RWPE2 (cell line): Measurements from ENCODE around the gene DACH1.

Source experiments
- ATAC-seq: fragments of 200-7000 bp; cut with Tn5 transposase; 3 replicates; pipeline ENCODE4 v1.9.1; 2021; ENCODE audit warnings: low read depth
- DNase-seq: peaks from one replicate; pipeline ENCODE4 v3.0.0-alpha.2; 2020; ENCODE audit warnings: low spot score
- H3K27ac ChIP-seq: fragments of 450-650 bp; 2 replicates; pipeline ENCODE4 v1.5.1; 2017; ENCODE audit warnings: mild to moderate bottlenecking; ENCODE audit not compliant: poor library complexity, severe bottlenecking
- H3K27me3 ChIP-seq: fragments of 250-450 bp; sonication (Bioruptor Pico); 2 replicates; pipeline ENCODE4 v1.5.1; 2021; ENCODE audit warnings: mild to moderate bottlenecking, moderate library complexity; ENCODE audit not compliant: insufficient read depth, poor library complexity, severe bottlenecking
- H3K36me3 ChIP-seq: fragments of 250-450 bp; sonication (Bioruptor Pico); 2 replicates; pipeline ENCODE4 v1.5.1; 2020; ENCODE audit warnings: low read depth, mild to moderate bottlenecking, moderate library complexity
- H3K4me1 ChIP-seq: fragments of 250-450 bp; sonication (Bioruptor Pico); 2 replicates; pipeline ENCODE4 v1.5.1; 2021; ENCODE audit warnings: mild to moderate bottlenecking, moderate library complexity; ENCODE audit not compliant: insufficient read depth, poor library complexity, severe bottlenecking
- H3K4me3 ChIP-seq: fragments of 250-450 bp; sonication (Bioruptor Pico); 2 replicates; pipeline ENCODE4 v1.5.1; 2021; ENCODE audit warnings: mild to moderate bottlenecking, moderate library complexity; ENCODE audit not compliant: severe bottlenecking
- H3K9me3 ChIP-seq: fragments of 250-450 bp; sonication (Bioruptor Pico); 2 replicates; pipeline ENCODE4 v1.5.1; 2021; ENCODE audit warnings: mild to moderate bottlenecking, moderate library complexity; ENCODE audit not compliant: severe bottlenecking
- TF ChIP-seq, protein P1 (sequence below): fragments of 450-650 bp; IDR thresholded peaks from one replicate; pipeline ENCODE4 v1.5.1; 2017; ENCODE audit warnings: mild to moderate bottlenecking, moderate library complexity; ENCODE audit not compliant: poor library complexity, severe bottlenecking

DACH1 gene

DNA sequence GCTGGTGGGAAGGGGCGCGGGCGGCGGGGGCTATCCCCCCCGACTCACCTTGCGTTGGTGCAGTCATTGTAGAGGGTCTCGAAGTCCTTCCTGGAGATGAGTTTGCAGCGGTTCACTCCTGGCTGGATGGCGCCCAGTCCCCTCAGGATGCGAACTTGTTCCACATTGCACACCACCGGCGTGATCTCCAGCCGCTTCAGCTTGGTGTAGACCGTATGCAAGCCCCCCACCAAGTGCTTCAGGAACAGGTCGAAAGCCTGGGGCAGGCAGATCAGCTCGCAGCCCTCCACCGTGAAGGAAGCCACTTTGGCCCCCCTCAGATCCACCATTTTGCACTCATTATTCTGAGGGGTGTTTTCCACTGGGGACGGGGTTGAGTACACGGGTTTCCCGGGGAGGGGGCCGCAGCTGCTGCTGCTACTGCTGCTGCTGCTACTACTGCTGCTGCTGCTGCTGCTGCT is 1.1 kb downstream of the DACH1 start:
- Histone ChIP-seq H3K27me3 (peaks cover 94% of the 10 kb centered on the region), H3K4me1 (no peaks in the 10 kb centered on the region), H3K27ac (no peak overlapping the region), H3K4me3 (peak overlapping the region; percentile 8), H3K36me3 (no peaks in the 10 kb centered on the region), H3K9me3 (no peaks in the 10 kb centered on the region)
- ATAC-seq (peak; percentile 11; the same call in 1 of the 3 replicates), DNase-seq (peak; percentile 31)
- TF ChIP-seq, protein P1, sequence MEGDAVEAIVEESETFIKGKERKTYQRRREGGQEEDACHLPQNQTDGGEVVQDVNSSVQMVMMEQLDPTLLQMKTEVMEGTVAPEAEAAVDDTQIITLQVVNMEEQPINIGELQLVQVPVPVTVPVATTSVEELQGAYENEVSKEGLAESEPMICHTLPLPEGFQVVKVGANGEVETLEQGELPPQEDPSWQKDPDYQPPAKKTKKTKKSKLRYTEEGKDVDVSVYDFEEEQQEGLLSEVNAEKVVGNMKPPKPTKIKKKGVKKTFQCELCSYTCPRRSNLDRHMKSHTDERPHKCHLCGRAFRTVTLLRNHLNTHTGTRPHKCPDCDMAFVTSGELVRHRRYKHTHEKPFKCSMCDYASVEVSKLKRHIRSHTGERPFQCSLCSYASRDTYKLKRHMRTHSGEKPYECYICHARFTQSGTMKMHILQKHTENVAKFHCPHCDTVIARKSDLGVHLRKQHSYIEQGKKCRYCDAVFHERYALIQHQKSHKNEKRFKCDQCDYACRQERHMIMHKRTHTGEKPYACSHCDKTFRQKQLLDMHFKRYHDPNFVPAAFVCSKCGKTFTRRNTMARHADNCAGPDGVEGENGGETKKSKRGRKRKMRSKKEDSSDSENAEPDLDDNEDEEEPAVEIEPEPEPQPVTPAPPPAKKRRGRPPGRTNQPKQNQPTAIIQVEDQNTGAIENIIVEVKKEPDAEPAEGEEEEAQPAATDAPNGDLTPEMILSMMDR, result no peak

DNA sequence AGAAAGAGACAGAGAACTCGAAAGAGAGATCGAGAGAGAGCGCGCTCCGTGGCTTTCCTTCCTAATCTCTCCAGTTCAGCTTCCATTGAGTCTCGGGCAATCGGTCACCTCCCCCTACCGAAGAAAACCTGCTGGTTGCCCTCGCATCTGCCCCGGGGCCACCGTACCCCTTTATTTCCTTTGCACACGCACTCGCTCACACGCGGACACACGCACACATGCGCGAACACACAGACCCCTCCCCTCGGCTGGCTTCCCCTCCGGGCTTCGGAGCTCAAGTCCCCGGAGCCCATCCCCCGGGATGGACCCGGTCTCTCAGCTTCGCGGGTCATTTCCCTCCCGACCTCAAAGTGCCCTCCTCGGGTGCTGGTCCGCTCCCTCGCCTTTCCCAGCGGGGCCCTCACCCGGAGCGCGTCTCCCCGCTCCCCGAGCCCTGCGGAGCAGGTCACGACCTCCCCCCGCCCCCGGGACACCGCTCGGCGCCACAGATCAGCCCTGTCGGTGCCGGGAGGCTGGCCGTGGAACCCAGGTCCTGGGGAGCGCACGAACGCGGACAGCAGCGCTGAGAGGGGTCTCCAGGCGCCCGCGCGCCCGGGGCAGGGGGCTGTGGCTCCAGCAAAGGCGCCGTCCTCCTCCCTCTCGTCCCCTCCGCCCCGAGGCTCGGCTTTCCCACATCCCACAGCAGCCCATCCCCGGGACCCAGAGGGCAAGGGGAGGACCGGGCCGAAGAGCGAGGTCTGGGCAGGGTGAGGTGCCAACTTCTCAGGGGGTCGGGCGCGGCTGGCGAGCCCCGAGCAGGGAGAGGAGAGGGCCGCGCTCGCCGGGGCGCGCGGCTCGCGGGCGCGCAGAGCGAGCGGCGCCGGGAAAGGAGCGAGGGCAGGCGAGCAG is 1.8 kb downstream of the DACH1 start:
- ATAC-seq, result no peak
- H3K27me3 ChIP-seq, result peaks cover 94% of the 10 kb centered on the region

DNA sequence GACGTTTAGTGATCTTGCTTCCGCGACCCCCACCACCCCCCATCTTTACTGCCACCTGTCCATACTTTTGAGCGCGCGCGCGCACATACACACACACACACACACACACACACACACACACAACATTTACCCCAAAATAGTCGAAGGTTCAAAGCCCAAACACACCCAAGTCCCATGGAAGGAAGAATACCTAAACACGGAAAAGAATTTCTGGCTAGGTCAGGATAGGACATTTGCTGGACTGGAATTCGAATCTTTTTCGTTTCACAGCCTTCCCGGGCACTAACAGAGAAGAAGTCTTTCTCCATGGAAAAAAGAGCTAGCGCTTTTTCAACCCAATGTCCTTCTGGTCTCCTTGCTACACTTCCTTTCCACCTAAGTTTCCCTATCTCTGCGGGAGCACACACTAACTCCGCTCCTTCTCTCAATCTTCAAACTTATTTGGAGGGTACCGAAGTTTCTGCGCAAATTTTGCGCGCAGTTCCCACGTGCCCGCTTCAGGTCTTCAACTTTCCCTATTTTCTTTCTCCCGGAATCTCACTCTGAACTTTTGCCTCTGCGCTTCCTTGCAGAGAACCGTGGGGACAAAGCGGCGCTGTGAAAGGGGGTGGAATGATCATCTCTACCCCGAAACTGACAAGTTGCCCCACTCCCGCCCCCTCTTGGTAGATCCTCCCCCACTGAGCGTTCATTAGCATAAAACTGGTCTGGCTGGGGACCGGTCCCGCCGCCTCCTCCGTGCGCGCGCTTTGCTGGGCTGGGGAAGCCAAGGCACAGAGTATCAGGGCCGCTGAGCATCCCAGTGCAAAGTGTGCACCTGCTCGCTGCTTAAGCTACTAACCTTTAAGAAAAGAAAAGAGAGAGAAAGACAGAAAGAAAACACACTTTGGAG is 2.7 kb downstream of the DACH1 start:
- Histone ChIP-seq H3K4me1 (no peaks in the 10 kb centered on the region), H3K27ac (no peak overlapping the region), H3K27me3 (peaks cover 97% of the 10 kb centered on the region), H3K9me3 (no peaks in the 10 kb centered on the region), H3K36me3 (no peaks in the 10 kb centered on the region), H3K4me3 (no peak overlapping the region)
- TF ChIP-seq, protein P1, result no peak
- peak; percentile 33 for DNase-seq
- no peak for ATAC-seq

More for the DNA sequence above, 1.8 kb downstream of the DACH1 start:
- DNase-seq, result peak; percentile 40
- Histone ChIP-seq H3K4me3 (no peak overlapping the region), H3K4me1 (no peaks in the 10 kb centered on the region), H3K9me3 (no peaks in the 10 kb centered on the region), H3K27ac (no peak overlapping the region), H3K36me3 (no peaks in the 10 kb centered on the region)
- TF ChIP-seq, protein P1, result no peak

DNA sequence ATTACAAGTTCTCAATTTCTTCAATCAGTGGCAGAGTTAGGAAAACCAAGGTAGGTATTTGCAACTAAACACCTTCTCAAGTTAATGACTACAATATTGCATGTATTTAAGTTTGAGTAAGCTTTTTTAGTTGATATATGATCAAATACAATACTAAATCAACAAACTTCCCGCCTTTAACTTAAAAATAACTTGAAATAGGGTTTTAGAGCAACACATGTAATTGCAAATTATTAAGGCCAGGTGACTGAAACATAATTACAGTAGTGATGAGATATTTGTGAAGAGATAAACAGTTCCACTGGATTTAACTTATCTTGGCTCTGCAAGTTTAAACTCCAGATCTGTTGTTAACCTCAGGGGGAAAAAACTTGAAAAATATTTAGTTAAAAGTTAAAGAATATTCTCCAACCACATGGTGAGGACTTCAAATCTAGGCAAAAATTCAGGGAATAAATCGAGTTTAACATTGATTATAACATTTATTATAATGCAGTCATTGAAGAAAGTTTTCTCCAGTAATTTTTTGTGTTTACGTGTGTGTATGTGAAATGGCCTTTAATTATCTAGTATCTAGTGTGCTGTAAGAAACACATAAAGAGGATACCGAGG is 3.6 kb downstream of the DACH1 start:
- no peak for ATAC-seq
- Histone ChIP-seq H3K27ac (no peak overlapping the region), H3K36me3 (no peaks in the 10 kb centered on the region), H3K4me3 (no peak overlapping the region), H3K27me3 (peaks cover 97% of the 10 kb centered on the region), H3K4me1 (no peaks in the 10 kb centered on the region), H3K9me3 (no peaks in the 10 kb centered on the region)
- no peak for DNase-seq
- TF ChIP-seq, protein P1, result no peak
